Sigmoid colon (tissue), 4 donors: ENCODE data around the gene GSTA4.

Experiments
- CTCF ChIP-seq, 4 experiments: fragments of 450-650 bp in 3 of 4; fragments of 200-600 bp in 1 of 4; IDR thresholded peaks; one replicate each; pipeline ENCODE4 v1.5.1; 2016 to 2019; ENCODE audit warnings: antibody characterized with exemption in 4 of 4, mild to moderate bottlenecking in 3 of 4, moderate library complexity in 2 of 4
- EP300 ChIP-seq, 4 donors: sonication (generic); formaldehyde crosslinking; IDR thresholded peaks; one replicate each; pipeline ENCODE4 v1.6.1; 2017; ENCODE audit warnings: antibody characterized with exemption in 4 of 4
- POLR2A ChIP-seq, 2 donors: fragments of 450-650 bp; IDR thresholded peaks; one replicate each; pipeline ENCODE4 v1.6.1; 2016; ENCODE audit warnings: antibody characterized with exemption in 2 of 2, mild to moderate bottlenecking in 2 of 2, moderate library complexity in 2 of 2
- POLR2AphosphoS5 ChIP-seq, 4 donors: sonication (generic); formaldehyde crosslinking; IDR thresholded peaks; one replicate each; pipeline ENCODE4 v1.6.1; 2017; ENCODE audit warnings: antibody characterized with exemption in 4 of 4

- TF ChIP-seq POLR2A (IDR thresholded peaks at IDR 0.05) = no peak
- no peak for TF ChIP-seq POLR2AphosphoS5 (IDR thresholded peaks at IDR 0.05)
- TF ChIP-seq CTCF (IDR thresholded peaks at IDR 0.05) = no peak
- no peak for TF ChIP-seq EP300 (IDR thresholded peaks at IDR 0.05)
Measured at GRCh38 chr6:52984247-52984646, 10.8 kb downstream of the GSTA4 start.
